Endothelial cell of umbilical vein (primary cell): Measurements from ENCODE around the gene HPSE2. TPM values are rescaled to one million over a fixed set of nuclear protein-coding genes. Genes with fewer than 3 reads are reported as not detected.

Experiments
- BruUV-seq: library from RNA; stranded (reverse); fragments of 400-500 nt; replicated peaks from 2 replicates; lab custom pipeline; 2021; lab: Mats Ljungman, UMichigan
- CTCF ChIA-PET: fragments of 300-600, 350-600 bp; sonication (Branson Sonifier 250); formaldehyde crosslinking; loops from one replicate; lab custom pipeline; 2021; ENCODE audit warnings: antibody characterized with exemption, inconsistent platforms; lab: Charles Lee
- POLR2A ChIA-PET: fragments of 300-600, 350-600 bp; sonication (Branson Sonifier 250); formaldehyde crosslinking; loops from one replicate; lab custom pipeline; 2021; ENCODE audit warnings: antibody characterized with exemption, inconsistent platforms; lab: Charles Lee
- DNase-seq: peaks from one replicate; pipeline ENCODE4 v3.0.0-alpha.2; 2011; ENCODE audit warnings: low read depth, low spot score
- FAIRE-seq: peaks from 2 replicates; lab custom pipeline; 2011; peaks lifted over from hg19 to GRCh38; lab: Jason Lieb, UNC
- H2AFZ ChIP-seq: 2 replicates; pipeline ENCODE4 v1.6.0; 2012; ENCODE audit warnings: low read depth, low read length, control low read depth, inconsistent platforms
- H3K27ac ChIP-seq: 2 replicates; pipeline ENCODE4 v1.5.1; 2011; ENCODE audit warnings: low read depth, mild to moderate bottlenecking, control low read depth, low read length, moderate library complexity; ENCODE audit not compliant: insufficient read depth
- H3K27me3 ChIP-seq, 2 experiments: 2 replicates each; pipeline versions ENCODE4 v1.6.0 to v1.6.1; 2011; ENCODE audit warnings: low read length in 2 of 2, mixed read lengths in 1 of 2; ENCODE audit not compliant: control insufficient read depth in 2 of 2, insufficient read depth in 2 of 2
- H3K36me3 ChIP-seq, 2 experiments: 2 replicates in 1 of 2; 3 replicates in 1 of 2; pipeline ENCODE4 v1.5.1; 2011; ENCODE audit warnings: low read length in 2 of 2, mild to moderate bottlenecking in 1 of 2, moderate library complexity in 1 of 2; ENCODE audit not compliant: control insufficient read depth in 2 of 2, insufficient read depth in 2 of 2; ENCODE audit errors: extremely low read depth in 1 of 2
- H3K4me1 ChIP-seq: 3 replicates; pipeline ENCODE4 v1.5.1; 2011; ENCODE audit warnings: mild to moderate bottlenecking, low read length; ENCODE audit not compliant: control insufficient read depth, insufficient read depth; ENCODE audit errors: extremely low read depth
- H3K4me2 ChIP-seq: 2 replicates; pipeline ENCODE4 v1.6.1; 2011; ENCODE audit warnings: low read length, control low read depth, mixed read lengths; ENCODE audit not compliant: insufficient read depth
- H3K4me3 ChIP-seq, 3 experiments: fragments of 200-600 bp in 1 of 3; sonication (generic), shearing (Covaris generic) in 1 of 3; replicated peaks in 1 of 3; 2 replicates each; pipeline ENCODE4 v1.5.1; 2011 to 2016; ENCODE audit warnings: control low read depth in 3 of 3, low read length in 3 of 3, mild to moderate bottlenecking in 2 of 3, inconsistent platforms in 1 of 3, low read depth in 1 of 3, moderate library complexity in 1 of 3; ENCODE audit not compliant: insufficient read depth in 1 of 3
- H3K79me2 ChIP-seq: 2 replicates; pipeline ENCODE4 v1.6.0; 2012; ENCODE audit warnings: low read length, inconsistent platforms; ENCODE audit not compliant: control insufficient read depth, insufficient read depth
- H3K9ac ChIP-seq: replicated peaks from 2 replicates; pipeline ENCODE3; 2011; ENCODE audit warnings: low read length, control low read depth; ENCODE audit not compliant: insufficient read depth; ENCODE audit errors: extremely low read depth
- H3K9me1 ChIP-seq: replicated peaks from 3 replicates; pipeline ENCODE4 v1.6.0; 2011; ENCODE audit warnings: mild to moderate bottlenecking, low read length; ENCODE audit not compliant: control insufficient read depth, insufficient read depth; ENCODE audit errors: extremely low read depth
- H3K9me3 ChIP-seq: replicated peaks from 2 replicates; pipeline ENCODE4 v1.5.1; 2012; ENCODE audit warnings: low read length, inconsistent platforms; ENCODE audit not compliant: control insufficient read depth, insufficient read depth
- H4K20me1 ChIP-seq: replicated peaks from 2 replicates; pipeline ENCODE3; 2011; ENCODE audit warnings: mild to moderate bottlenecking, low read length; ENCODE audit not compliant: control insufficient read depth, insufficient read depth; ENCODE audit errors: extremely low read depth
- CTCF ChIP-seq, 2 donors: IDR thresholded peaks; 1 replicate in 1 of 2; 2 replicates in 1 of 2; pipeline ENCODE4 v1.5.1; 2011; ENCODE audit warnings: low read length in 2 of 2, mild to moderate bottlenecking in 2 of 2, moderate library complexity in 2 of 2, control low read depth in 1 of 2, inconsistent platforms in 1 of 2, low read depth in 1 of 2; ENCODE audit not compliant: insufficient read depth in 1 of 2; ENCODE audit errors: extremely low read depth in 1 of 2
- EZH2 ChIP-seq: IDR thresholded peaks from 2 replicates; pipeline ENCODE4 v1.6.1; 2012; ENCODE audit warnings: borderline replicate concordance, low read depth, mild to moderate bottlenecking, moderate library complexity, low read length, inconsistent platforms; ENCODE audit not compliant: severe bottlenecking
- FOS ChIP-seq: IDR thresholded peaks from 2 replicates; pipeline ENCODE4 v1.6.1; 2011; ENCODE audit warnings: mild to moderate bottlenecking, low read length, moderate library complexity, borderline replicate concordance; ENCODE audit not compliant: insufficient read depth
- GATA2 ChIP-seq: IDR thresholded peaks from 2 replicates; pipeline ENCODE4 v1.7.0; 2011; ENCODE audit warnings: low read depth, mild to moderate bottlenecking, moderate library complexity, mixed read lengths, low read length; ENCODE audit not compliant: insufficient read length, insufficient read depth
- JUN ChIP-seq: IDR thresholded peaks from 2 replicates; pipeline ENCODE4 v1.6.1; 2011; ENCODE audit warnings: borderline replicate concordance, low read depth; ENCODE audit not compliant: insufficient read length, insufficient read depth
- MAX ChIP-seq: IDR thresholded peaks from 2 replicates; pipeline ENCODE4 v1.6.1; 2011; ENCODE audit not compliant: insufficient read depth, insufficient read length
- MYC ChIP-seq: IDR thresholded peaks from one replicate; pipeline ENCODE4 v1.6.1; 2011; ENCODE audit warnings: mild to moderate bottlenecking, low read depth, low read length
- POLR2A ChIP-seq: IDR thresholded peaks from 2 replicates; pipeline ENCODE4 v1.6.1; 2012; ENCODE audit warnings: low read depth, mild to moderate bottlenecking, control low read depth, low read length
- POLR2AphosphoS5 ChIP-seq: IDR thresholded peaks from 2 replicates; pipeline ENCODE4 v1.6.1; 2012; ENCODE audit warnings: low read depth, mild to moderate bottlenecking, control low read depth, low read length, moderate library complexity; ENCODE audit not compliant: insufficient read depth
- dilution Hi-C: fragments of 300-500 bp; cut with MboI; formaldehyde crosslinking; loops from one replicate; pipeline ENCODE4 v1.15.0; 2019; ENCODE audit warnings: low sequenced_read_pairs; ENCODE audit not compliant: extremely low pct_ligation_motif_present
- intact Hi-C: fragments of 100-400 bp; cut with micrococcal nuclease; formaldehyde crosslinking; loops from one replicate; pipeline ENCODE4 v1.10.0; 2022
- polyA plus RNA-seq, 4 experiments: library from polyadenylated mRNA; depleted of rRNA in 3 of 4; stranded (reverse) in 3 of 4; unstranded in 1 of 4; fragments of >200 nt; gene quantifications; 2 replicates each; pipeline versions ENCODE4 v1.2.1 to v1.2.3, GENCODE V29; 2011 to 2012; ENCODE audit warnings: missing spikeins in 1 of 4
- total RNA-seq: library from RNA; stranded (reverse); gene quantifications from 2 replicates; pipeline ENCODE4 v1.2.3, GENCODE V29; 2021

Gene HPSE2
- total and polyA plus RNA-seq, 2 donors (not counting 3 experiments of a cell fraction or from before 2014, with no cell fraction given), result not detected

GRCh38 chr10:98967601-98968000, 268.1 kb downstream of the HPSE2 start:
- intact Hi-C loops (no loop called here), dilution Hi-C loops (no loop called here)
- CTCF ChIA-PET, result no interaction called here
- Histone ChIP-seq H3K27me3 (no peaks in the 10 kb centered on the region), H2AFZ (no peak overlapping the region), H3K4me3 (no peak overlapping the region), H4K20me1 (no peaks in the 10 kb centered on the region), H3K79me2 (no peaks in the 10 kb centered on the region), H3K4me1 (no peaks in the 10 kb centered on the region), H3K36me3 (no peaks in the 10 kb centered on the region), H3K9me1 (no peaks in the 10 kb centered on the region), H3K4me2 (no peak overlapping the region), H3K9me3 (no peaks in the 10 kb centered on the region), H3K27ac (no peak overlapping the region), H3K9ac (no peak overlapping the region)
- POLR2A ChIA-PET, result no interaction called here
- no TSS peak for BruUV-seq
- TF ChIP-seq CTCF (IDR thresholded peaks at IDR 0.05; ENCODE audit: extremely low read depth in 1 of 2, insufficient read depth in 1 of 2, low read depth in 1 of 2, low read length in 2 of 2) (no peak), MYC (no peak), FOS (no peak), POLR2AphosphoS5 (no peak), GATA2 (no peak), POLR2A (no peak), JUN (no peak), EZH2 (no peak), MAX (no peak)
- DNase-seq (no peak), FAIRE-seq (no peak)
